GM21723 (cell line): ENCODE measurements around the gene OBSCN.
"Not testable (repeated sequence)": the region's sequence is repeated elsewhere in the genome, so short reads cannot be mapped to it uniquely, and the experiment has no call there.

Source experiments
- ATAC-seq: cut with Tn5 transposase; IDR thresholded peaks from one replicate; pipeline ENCODE4 v1.9.1; 2021; ENCODE audit warnings: mild to moderate bottlenecking, moderate library complexity; ENCODE audit not compliant: unreplicated experiment

The OBSCN gene

DNA sequence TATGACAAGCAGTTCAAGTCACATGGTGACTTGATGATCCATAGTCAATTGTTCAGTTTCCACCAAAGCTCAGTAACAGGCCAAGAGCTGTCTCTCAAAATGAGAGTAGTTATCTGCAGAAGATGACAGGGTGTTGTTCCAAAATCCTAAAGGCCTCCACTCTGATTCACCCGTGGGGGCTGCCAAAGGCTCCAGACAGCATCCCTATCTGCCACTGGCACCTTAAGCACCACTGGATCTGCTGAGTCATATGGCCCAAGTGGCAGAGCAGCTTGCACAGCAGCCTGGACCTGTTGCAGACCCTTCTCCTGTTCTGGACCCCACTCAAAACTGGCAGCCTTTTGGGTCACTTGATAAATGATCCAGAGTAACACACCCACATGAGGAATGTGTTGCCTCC is 44.6 kb downstream of the OBSCN start:
- not testable (repeated sequence) for ATAC-seq

DNA sequence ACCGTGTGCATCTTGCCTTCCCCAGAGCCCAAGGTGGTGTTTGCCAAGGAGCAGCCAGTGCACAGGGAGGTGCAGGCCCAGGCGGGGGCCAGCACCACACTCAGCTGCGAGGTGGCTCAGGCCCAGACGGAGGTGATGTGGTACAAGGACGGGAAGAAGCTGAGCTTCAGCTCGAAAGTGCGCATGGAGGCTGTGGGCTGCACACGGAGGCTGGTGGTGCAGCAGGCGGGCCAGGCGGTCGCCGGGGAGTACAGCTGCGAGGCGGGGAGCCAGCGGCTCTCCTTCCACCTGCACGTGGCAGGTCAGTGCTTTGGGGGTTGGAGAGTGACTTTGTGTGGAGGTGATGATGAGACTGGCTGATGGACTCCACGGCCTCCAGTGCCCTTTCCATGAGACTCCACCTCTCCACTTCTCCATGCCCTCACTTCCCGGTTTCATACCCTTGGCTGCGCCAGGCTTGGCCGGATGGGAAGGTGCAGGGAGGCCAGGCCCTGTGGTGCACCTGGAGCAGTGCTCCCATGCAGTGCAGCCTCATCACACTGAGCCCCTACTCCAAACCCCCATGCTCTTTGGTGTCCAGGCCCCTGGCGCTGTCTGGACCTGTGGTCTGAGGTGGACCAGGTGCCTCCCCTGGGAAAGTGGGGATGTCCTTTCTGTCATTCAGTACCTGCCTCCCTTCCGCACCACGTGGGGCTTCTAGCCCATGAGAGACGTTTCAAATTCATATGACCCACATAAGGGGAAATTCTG is 49.0 kb downstream of the OBSCN start:
- ATAC-seq, result no peak

DNA sequence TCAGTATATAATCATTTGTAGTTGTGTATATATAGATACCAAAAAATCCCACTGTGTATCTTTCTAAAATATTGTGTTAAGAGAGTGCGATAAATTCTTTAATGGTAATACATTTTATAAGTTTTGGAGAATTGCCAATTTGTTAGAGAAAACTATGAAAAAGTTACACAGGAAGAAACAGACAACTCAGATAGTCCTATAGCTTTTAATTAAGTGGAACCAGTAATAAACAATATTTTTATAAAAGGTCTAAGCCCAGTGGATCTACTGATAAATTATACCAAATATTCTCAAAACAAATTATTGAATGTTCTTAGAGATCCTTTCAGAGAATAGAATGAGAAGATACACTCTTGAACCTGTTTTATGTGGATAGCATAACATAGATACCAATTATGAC is 50.6 kb downstream of the OBSCN start:
- no peak for ATAC-seq

DNA sequence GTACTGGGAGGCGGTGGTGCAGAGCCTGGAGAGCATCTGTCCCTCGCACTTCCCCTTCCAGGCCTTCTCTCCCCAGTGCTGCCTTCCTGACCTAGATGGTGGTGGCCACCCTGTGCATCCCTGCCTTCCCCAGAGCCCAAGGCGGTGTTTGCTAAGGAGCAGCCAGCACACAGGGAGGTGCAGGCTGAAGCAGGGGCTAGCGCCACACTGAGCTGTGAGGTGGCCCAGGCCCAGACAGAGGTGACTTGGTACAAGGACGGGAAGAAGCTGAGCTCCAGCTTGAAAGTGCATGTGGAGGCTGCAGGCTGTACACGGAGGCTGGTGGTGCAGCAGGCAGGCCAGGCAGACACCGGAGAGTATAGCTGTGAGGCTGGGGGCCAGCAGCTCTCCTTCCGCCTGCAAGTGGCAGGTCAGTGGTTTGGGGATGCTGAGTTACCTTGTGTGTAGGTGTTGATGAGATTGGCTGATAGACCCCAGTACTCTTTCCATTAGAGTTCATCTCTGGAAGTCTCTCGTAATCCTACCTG is 51.6 kb downstream of the OBSCN start:
- ATAC-seq, result no peak

DNA sequence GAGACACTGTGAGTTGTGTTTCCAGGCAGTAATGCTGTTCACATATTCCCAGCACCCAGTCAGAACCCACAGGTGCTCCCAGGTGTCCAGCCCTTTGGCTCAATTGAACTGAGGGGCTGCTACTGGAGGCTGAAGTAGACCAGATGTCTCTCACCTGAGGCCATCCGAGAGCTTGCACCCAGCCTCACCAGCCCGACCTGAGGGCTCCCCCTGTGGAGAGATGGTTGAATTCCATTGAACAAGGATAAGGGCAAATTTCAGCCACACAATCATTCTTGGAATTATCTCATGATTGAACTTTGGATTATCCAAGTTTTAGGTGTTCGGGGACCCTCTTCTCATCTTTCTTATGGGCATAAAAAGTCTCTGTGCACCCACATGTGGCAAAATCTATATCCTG is 52.1 kb downstream of the OBSCN start:
- ATAC-seq, result no peak

DNA sequence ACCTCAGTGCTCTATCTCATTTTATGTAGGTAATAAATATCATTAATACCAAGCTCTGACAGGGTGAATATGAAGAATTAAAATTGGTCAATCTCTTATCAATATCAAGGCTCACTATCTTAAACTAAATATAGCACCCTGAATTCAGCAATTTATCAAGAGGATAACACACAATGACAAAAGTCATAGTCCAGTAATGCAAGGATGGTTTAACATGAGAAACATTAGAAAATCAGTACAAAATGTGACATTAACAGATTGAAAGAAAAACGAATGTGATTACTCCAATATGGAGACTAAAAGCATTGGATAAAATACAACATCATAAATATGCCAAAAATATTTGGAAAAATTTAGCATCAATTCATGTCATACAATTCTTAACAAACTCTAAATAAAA is 53.9 kb downstream of the OBSCN start:
- no peak for ATAC-seq

DNA sequence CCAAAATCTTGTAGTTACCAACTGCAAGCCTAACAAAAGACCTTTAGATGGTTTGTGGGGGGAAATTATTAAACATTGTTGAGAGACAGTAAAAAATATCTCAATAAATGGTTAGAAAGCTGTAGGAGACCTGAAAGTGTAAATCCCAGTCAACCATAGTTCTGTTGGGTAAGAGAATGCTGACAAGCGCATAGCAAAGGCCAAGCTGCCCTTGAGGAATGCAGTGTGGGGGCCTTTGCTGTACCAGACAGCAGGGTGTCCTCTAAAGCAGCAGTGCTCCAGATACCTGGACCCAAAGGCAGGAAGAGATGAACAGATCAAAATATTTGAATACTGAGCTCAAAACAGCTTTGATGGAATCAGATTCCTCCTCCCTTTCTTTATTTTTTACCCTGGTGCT is 54.6 kb downstream of the OBSCN start:
- ATAC-seq, result no peak

DNA sequence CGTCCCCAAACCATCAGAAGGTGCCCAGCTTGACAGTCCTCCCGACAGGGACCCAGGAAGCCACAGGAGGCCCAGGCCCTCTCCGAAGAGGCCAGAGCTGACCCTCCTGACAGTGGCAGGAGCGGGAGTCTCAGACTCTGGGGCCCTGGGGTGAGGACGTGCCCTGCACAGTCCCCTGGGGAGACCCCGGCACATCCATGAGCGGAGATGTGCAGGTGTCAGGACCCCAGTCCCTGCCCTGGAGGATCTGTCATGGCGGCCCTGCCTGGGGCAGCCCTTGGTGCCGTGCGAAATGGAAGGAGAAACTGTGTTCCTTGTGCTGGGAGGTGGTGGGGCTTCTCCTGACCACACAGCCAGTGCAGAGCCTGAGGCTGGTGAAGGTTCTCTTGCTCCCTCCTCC is 55.8 kb downstream of the OBSCN start:
- no peak for ATAC-seq

DNA sequence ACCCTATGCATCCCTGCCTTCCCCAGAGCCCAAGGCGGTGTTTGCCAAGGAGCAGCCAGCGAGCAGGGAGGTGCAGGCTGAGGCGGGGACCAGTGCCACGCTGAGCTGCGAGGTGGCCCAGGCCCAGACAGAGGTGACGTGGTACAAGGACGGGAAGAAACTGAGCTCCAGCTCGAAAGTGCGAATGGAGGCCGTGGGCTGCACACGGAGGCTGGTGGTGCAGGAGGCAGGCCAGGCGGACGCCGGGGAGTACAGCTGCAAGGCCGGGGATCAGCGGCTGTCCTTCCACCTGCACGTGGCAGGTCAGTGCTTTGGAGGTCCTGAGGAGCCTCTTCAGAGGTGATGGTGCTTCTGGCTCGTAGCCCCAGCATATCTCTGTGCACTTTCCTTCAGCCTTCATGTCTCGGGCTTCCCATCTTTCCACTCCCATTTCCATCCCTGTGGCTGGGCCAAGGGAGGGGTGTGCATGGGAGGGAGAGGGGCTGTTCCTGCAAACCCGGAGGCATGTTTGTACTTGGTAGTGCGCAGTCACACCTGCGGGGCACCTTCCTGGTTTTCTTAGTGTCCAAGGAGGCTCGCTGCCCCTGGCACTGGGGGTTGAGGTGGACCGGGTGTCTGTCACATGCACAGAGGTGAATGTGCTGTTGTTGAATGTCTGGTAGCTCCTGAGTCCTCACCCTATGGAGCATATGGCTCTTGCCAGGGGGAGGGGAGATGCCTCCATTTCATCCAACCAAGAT is 56.4 kb downstream of the OBSCN start:
- no peak for ATAC-seq

DNA sequence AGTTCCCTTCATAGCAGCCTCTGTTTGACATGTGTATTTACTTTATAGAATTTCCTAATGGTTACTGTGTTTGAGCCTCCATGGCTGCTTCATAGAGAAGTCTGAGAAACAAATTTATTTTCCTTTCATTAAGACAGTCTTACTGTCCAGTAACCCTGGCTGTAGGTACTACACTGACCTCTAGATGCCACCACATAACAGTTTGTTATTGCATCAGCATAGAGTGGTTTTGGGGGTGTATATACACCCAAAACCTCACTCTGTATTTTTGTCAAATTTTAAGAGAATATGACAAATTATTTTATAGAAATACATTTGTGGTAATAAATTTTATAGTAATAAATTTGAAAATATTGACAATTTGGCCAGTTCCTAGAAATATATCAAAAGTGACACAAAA is 57.3 kb downstream of the OBSCN start:
- no peak for ATAC-seq

DNA sequence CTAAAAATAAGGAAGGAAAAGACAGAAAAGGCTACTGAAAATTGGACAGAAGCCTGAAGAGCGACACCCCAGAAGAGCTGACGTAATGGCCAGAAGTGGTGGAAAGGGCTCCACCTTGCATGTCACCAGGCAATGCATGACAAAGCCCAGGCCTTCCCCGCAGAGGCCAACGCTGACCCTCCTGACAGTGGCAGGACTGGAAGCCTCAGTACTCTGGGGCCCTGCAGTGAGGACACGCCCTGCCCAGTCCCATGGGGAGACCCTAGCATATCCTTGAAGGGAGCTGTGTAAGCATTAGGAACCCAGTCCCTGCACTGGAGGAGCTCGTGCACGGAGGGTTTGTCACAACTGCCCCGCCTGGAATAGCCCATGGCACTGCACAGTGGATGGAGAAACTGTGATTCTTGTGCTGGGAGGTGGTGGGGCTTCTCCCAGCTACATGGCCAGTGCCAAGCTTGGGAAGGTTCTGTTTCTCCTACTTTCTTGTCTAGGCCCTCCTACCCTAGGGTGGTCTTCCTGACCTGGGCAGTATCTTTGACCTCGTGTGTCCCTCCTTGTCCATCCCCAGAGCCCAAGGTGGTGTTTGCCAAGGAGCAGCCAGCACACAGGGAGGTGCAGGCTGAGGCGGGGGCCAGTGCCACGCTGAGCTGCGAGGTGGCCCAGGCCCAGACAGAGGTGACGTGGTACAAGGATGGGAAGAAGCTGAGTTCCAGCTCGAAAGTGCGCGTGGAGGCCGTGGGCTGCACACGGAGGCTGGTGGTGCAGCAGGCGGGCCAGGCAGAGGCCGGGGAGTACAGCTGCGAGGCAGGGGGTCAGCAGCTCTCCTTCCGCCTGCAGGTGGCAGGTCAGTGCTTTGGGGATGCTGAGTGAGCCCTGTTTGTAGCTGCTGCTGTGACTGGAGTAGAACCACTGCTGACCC is 60.4 kb downstream of the OBSCN start:
- no peak for ATAC-seq

DNA sequence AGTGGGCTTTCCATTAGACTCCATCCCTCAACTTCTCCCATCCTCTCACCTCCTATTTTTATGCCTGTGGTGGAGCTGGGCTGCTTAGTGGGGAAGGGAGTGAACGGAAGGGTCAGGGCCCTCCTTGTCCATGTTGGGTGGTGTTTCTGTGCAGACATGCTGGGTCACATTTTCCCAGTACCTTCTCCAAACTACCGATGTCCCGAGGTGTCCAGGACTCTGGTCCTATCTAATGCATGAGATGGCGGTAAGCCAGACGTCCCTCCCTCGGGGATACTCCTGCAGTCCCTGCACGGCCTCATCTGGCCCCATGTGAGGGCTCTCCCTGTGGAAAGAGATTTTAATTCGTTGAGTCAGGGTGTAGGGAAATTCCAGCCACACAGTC is 61.0 kb downstream of the OBSCN start:
- no peak for ATAC-seq

DNA sequence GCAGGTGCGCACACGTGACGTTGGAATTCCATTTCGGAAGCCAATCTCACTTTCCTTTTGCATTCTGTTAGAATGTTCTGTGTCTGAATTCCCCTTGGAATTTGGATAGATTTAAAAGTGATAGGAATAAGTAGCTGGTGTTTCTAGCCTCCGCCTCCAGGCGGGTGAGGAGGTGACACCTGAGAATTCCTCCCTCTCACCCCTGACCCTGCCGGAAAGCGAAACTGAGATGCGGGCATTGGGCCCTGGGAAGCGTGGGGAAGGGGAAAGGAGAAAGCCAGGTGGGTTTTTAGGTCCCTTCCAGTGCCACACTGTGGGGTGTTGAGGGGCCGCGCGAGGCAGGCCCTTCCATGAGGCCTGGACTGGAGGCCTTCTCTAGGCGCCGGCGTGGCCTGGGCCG is 61.6 kb downstream of the OBSCN start:
- ATAC-seq, result not testable (repeated sequence)

DNA sequence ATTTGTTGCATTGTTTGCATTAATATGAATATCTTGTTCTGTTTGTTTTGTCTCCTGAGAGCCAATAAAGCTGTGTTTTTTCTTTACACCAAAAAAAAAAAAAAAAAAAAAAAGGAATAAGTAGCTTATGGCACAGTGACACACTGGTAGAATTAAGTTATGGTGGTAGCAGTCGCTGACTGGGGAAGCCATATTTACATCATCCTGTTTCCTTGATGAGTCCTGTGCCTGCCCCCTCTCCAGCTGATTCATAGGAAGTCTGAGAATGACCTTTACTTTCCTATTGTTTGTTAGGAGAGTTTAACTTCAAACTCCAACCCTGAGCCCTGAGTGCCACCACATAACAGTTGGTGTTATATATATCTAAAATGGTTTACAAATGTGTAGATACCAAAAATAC is 62.2 kb downstream of the OBSCN start:
- ATAC-seq, result no peak

DNA sequence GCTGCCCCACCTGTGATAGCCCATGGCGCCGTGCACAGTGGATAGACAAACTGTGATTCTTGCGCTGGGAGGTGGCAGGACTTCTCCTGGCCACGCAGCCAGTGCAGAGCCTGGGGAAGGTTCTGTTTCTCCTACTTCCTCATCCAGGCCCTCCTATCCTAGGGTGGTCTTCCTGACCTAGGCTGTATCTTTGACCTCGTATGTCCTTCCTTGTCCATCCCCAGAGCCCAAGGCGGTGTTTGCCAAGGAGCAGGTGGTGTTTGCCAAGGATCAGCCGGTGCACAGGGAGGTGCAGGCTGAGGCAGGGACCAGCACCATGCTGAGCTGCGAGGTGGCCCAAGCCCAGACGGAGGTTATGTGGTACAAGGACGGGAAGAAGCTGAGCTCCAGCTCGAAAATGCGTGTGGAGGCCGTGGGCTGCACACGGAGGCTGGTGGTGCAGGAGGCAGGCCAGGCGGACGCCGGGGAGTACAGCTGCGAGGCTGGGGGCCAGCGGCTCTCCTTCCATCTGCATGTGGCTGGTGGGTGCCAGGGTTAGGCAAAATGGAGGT is 63.9 kb downstream of the OBSCN start:
- no peak for ATAC-seq

DNA sequence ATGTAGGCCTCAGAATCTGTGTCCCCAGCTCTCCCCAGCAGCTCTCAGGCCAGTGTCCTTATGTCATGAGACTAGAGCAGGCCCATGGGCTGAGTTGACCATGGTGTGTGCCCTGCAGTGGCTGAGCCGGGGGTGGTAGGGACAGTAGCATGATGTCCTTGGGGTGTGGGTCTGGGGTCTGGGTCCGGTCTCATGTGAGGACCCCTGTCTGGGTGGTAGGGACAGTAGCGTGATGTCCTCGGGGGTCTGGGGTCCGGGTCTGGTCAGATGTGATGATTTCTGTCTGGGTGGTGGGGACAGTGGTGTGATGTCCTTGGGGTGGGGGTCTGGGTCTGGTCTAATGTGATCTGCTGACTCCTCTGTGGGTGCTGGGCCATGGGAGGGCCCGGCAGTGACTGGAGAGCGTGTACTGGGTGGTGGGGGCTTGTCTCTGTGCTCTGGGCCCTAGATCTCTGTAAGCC is 64.5 kb downstream of the OBSCN start:
- no peak for ATAC-seq

DNA sequence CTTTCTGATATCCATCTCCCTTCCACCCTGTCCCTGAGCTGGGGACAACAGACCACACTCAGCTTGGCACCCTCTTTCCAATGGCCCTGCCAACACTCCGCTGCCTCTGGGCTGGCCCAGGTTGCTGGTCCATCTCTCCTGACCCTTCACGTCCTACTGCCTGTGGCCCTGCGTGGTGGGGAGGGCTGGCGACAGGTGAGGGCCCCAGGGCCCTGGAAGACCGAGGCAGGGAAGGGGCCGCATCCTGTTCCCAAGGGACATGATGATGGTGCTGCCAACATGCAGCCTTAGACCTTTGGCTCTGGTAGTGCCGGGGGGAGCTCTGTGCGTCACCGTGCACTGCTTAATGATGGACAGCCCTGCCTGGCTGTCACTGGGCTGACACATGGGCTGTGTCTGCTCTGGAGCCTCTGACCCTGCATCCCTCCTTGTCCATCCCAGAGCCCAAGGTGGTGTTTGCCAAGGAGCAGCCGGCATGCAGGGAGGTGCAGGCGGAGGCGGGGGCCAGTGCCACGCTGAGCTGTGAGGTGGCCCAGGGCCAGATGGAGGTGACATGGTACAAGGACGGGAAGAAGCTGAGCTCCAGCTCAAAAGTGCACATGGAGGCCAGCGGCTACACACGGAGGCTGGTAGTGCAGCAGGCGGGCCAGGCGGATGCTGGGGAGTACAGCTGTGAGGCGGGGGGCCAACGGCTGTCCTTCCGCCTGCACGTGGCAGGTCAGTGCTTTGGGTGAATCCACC is 65.2 kb downstream of the OBSCN start:
- no peak for ATAC-seq

DNA sequence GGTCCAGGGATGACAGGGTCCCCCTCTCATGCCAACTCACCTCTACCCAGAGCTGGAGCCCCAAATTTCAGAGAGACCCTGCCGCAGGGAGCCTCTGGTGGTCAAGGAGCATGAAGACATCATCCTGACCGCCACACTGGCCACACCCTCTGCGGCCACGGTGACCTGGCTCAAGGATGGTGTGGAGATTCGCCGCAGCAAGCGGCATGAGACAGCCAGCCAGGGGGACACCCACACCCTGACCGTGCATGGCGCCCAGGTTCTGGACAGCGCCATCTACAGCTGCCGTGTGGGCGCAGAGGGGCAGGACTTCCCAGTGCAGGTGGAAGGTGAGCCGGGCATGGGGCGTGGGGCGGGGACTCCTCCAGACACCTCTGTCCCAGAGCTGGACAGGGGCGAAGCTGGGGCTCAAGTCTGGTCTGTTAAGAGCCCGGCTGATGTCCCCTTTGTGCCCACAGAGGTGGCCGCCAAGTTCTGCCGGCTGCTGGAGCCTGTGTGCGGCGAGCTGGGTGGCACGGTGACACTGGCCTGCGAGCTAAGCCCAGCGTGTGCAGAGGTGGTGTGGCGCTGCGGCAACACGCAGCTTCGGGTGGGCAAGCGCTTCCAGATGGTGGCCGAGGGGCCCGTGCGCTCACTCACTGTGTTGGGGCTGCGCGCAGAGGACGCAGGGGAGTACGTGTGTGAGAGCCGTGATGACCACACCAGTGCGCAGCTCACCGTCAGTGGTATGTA is 66.0 kb downstream of the OBSCN start:
- no peak for ATAC-seq

DNA sequence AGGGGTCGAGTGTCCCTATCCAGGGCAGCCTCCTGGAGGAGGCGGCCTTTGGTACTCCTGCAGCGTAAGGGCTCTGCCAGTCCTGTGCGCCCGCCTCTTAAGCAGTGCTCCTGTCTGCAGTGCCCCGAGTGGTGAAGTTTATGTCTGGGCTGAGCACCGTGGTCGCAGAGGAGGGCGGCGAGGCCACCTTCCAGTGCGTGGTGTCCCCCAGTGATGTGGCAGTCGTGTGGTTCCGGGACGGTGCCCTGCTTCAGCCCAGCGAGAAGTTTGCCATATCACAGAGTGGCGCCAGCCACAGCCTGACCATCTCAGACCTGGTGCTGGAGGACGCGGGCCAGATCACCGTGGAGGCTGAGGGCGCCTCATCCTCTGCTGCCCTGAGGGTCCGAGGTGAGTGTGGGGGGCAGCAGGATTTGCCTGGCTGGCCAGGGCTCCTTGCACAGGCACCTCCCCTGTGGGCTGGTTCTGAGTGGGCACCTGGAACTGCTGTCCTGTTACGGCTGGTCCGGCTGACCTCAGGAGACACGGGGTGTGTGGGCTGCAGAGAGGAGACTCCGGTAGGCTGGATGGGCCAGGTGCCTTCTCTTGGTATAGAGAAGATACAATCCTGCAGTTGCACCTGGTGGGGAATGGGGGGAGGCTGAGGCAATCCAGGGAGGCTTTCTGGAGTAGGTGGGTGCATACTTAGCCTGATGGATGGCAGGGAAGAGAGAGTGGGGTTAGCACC is 66.8 kb downstream of the OBSCN start:
- ATAC-seq, result no peak
